Activated naive CD4-positive, alpha-beta T cell (primary cell): ENCODE data around the gene TEDC1.
"Not testable (repeated sequence)": the region's sequence is repeated elsewhere in the genome, so short reads cannot be mapped to it uniquely, and the experiment has no call there.

Source experiments
- DNase-seq, 4 experiments: peaks; one replicate each; lab custom pipeline; 2025; lab: John Stamatoyannopoulos, UW

The TEDC1 gene

GRCh38 chr14:105540811-105541210 is 49.8 kb downstream of the TEDC1 start:
- no peak for DNase-seq

- DNase-seq, result no peak
Observed at GRCh38 chr14:105541218-105541875, 50.3 kb downstream of the TEDC1 start.

- DNase-seq, result not testable (repeated sequence)
Observed at GRCh38 chr14:105545676-105546075, 54.6 kb downstream of the TEDC1 start.

- DNase-seq, result not testable (repeated sequence)
Observed at GRCh38 chr14:105546410-105546809, 55.4 kb downstream of the TEDC1 start.

- not testable (repeated sequence) for DNase-seq
Observed at GRCh38 chr14:105547072-105547471, 56.0 kb downstream of the TEDC1 start.

GRCh38 chr14:105547741-105548169 is 56.7 kb downstream of the TEDC1 start:
- no peak for DNase-seq
